Retina (tissue), 1 donor: ENCODE measurements around the gene C13orf42.
"Not testable (repeated sequence)": the region's sequence is repeated elsewhere in the genome, so short reads cannot be mapped to it uniquely, and the experiment has no call there.

Experiments
- DNase-seq: peaks from one replicate; pipeline ENCODE4 v3.0.0-alpha.2; 2016

C13orf42 gene

DNA sequence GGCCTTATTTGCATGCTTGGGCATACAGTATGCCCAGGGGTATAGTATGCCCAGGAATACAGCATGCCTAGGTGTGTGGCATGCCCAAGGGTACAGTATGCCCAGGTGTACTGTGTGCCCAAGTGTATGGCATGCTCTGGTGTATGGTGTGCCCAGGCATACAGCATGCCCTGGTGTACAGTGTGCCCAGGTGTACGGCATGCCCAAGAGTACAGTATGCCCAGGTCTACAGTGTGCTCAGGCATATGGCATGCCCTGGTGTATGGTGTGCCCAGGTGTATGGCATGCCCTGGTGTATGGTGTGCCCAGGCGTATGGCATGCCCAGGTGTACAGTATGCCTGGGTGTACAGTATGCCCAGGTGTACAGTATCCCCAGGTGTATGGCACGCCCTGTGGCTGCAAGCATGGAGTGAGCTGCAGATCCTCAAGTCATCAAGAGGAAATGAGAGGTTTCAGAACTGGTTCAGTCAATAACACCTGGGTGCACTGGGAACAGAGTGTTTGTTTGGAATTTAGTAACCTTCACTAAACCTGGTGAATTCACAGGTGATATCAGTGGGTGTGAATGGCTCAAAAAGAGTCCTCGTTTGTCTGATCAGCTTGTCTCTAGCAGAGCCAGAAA is 7.8 kb upstream of the C13orf42 start:
- no peak for DNase-seq

- no peak for DNase-seq
Measured at GRCh38 chr13:51113969-51114368, 2.9 kb upstream of the C13orf42 start.

DNA sequence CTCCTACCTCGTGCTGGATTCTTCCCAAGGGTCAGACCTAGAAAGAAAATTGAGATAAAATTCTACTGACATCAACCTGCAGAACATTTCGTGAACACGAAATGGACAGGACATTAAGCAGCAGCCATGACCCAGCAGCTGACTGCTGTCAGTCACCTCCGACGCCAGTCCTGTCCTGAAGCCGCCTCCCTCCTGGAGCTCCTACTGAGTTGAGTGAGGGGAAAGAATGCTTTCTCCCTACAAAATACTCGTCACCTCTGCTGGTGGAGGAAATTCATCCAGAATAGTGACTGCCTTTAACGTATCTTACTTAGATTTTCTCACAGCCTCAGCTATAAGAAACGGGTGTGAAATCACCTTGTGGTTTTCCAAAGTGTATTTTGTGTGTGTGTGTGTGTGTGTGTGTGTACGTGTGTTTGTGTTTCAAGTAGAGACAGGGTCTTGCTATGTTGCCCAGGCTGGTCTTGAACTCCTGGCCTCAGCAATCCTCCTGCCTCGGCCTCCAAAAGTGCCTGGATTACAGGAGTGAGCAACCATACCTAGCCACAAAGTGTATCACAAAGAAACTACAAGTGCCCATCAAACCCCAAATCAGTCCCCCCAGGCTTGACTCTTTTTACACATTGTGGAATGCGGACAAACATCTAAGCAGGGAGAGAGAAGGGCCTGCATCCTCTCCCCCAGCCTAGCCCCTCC is 2.3 kb upstream of the C13orf42 start:
- no peak for DNase-seq

DNA sequence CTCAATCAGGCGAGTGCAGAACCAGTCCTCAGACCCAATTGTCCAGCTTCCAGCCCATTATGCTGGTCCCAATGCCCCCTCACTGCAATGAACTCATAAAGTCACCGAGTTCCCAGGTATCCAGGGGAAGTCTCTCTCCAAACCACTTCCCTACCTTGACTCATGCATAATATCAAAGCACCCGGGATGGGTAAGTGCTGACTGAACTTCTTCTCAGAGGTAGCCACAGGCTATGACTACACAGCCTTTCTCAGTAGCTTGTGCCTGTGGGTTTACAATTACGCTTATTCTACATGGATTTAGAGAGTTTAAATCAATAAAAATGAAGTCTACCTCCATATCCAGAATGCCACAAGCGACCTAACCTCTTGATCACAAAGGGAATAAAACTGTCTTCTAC is 1.7 kb upstream of the C13orf42 start:
- DNase-seq = no peak

DNA sequence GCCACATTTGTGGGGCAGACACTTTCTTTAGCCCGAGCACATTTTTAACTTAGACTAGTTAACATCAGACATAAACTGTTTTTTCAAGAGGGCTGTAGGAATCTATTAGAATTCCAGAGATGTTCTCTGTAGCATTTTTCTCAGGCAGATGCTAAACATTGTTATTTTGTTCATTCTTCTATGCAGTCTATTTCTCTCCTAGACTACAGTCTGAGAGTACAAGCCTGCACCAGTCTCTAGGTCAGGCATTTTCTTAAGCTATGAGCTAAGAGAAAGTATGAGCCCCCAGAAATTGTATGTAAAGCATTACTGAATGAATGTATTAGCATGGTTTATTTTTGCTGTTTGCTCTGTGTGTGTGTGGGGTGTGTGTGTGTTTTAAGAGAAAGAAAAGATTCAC is 923 bp upstream of the C13orf42 start:
- no peak for DNase-seq

DNA sequence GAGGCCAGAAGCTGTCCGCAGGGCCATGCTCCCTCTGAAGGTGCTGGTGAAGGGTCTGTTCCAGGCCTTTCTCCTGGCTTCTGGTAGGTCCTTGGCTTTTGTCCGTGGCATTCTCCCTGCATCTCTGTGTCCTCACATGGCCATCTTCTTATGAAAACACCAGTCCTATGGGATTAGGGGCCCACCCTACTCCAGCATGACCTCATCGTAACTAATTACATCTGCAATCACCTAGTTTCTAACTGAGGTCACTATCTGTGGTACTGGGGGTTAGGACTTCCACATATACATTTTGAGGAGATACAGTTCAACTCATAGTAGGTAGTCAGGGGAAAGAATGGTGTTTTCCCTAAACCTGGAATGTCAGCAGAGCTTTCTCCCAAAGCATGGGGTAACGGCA is 3.1 kb downstream of the C13orf42 start:
- DNase-seq = no peak

DNA sequence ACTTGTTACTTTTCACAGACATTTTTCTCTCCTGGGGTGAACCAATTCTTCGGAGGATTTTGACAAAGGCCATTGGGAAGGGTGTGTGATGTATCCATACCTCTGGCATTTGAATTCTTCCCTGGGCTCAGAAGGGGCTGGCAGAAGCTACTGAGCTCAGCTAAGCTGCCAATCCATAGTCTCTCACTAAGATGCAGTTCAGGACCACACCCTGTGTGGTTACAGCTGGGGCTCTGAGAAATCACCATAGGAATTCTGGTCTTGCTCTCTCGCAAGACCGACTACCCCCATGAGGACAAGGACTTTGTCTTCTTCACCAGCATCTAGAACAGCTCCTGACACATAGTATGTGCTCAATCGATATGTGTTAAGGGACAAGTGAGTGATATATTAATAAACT is 6.0 kb downstream of the C13orf42 start:
- no peak for DNase-seq

DNA sequence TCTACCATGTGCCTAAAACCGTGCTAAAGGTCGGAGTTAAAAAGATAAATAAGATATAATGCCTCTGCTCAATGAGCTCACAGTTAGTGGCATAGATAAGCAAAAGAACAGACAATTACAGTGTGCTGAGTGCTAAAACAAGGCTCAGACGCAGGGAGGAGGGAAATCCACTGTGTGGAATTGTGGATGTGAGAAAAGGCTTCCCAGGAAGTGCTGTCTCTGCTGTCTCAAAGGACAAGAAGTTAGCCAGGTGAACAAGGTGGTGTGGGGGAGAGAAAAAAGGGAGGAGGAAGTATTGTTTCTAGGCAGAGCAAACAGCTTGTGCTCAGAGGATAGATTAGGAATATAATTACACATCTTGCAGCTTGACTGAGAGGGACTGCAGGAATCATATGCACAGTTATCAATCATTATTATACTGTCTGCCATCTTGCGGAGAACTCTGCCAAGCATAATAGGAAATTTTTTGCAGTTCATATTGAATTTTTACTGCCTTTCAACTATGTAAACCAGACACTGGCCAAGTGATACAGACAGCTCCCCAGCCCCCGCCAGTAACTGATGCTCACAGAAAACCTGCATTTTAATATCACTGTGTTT is 9.3 kb downstream of the C13orf42 start:
- no peak for DNase-seq

DNA sequence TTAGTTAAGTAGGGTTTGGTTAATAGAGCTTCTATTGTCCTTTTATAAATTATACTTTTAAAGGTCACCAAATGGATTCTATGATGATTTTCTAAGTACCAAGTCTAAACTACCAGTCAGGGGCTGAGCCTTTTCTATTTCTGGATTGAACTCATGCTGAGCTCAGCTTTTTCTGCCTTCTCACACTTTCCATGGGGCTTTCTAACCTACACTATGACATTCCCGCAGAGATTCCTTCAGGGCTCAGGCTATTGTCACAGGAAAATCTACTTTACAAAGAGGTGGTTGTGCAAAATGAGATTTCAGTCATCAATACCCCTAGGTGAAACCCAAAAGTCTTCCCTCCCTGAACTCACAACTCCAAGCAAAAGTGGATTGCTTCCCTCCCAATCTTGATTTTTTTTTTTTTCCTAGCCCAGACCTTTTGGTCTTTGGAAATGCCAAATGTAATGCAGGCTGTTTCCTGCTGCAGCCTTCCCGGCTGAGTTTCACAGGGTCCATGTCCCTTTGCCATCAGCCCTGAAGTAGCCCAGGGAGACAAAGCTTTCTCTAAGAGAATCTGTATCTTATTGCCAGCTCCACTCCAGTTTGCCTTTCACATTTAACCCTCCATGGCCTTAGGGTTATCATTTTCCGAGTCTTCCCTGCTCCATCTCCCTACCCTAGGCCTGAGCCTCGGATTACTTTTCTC is 13.6 kb downstream of the C13orf42 start:
- DNase-seq = no peak

- no peak for DNase-seq
Measured at GRCh38 chr13:51096131-51096530, 14.9 kb downstream of the C13orf42 start.

GRCh38 chr13:51093574-51093973 is 17.5 kb downstream of the C13orf42 start:
- DNase-seq = no peak

DNA sequence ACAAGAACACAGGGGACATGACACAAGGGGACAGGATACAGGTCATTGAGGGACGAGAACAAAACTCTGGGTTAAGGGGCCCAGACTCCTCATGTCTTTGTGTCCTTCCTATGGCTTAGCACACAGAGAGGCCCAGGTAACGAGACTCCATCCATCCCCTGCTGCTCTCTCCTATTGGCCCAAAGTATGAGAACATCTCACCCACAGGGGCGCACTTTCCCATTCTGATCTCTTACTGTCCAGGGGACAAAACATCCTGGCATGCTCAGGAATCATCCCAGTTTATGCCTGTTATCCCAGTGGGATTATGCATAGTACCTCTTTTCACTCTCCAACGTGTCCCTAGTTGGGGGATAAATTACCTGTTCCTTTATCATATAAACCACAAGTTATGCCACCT is 19.2 kb downstream of the C13orf42 start:
- no peak for DNase-seq

GRCh38 chr13:51083706-51084105 is 27.4 kb downstream of the C13orf42 start:
- no peak for DNase-seq

GRCh38 chr13:51080478-51081065 is 30.5 kb downstream of the C13orf42 start:
- DNase-seq = not testable (repeated sequence)

DNA sequence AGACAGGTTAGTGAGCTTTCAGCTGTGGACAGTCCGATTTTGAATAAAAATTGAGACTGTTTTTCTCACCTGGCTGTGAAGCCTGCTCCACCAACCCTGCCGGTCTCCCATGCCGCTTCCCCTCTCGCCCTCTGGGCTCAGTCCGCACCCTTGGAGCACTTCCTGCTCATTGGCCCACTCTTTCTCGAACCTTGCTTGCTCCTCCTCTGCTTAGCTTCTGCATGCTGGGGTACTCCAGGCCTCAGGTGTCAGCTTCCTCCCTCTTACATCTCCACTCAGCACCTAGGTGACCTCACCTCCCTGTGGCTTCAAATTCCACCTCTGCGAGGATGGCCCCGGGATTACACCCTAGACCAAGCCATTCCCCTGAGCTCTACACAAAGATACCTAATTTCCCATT is 39.6 kb downstream of the C13orf42 start:
- no peak for DNase-seq

GRCh38 chr13:51070005-51070649 is 40.9 kb downstream of the C13orf42 start:
- peak; percentile 86 for DNase-seq

DNA sequence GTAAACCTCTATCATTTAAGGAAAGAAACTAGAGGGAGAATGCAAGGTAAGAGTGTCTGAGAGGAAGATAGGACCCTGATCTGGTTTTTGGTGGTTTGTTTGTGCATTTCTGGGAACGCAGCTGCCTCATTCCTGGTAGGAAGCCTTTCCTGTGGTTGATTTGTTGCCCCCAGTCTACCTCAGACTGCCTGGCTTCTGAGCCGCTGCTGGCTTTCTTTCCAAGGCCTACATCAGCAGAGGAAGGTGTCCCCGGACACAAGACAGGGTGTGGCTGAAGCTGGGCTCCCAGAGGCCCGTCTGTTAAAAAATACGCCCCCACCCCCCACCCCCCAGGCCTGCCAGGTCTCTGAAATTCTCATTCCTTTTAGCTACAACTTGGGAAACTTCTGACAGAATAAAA is 42.6 kb downstream of the C13orf42 start:
- no peak for DNase-seq

DNA sequence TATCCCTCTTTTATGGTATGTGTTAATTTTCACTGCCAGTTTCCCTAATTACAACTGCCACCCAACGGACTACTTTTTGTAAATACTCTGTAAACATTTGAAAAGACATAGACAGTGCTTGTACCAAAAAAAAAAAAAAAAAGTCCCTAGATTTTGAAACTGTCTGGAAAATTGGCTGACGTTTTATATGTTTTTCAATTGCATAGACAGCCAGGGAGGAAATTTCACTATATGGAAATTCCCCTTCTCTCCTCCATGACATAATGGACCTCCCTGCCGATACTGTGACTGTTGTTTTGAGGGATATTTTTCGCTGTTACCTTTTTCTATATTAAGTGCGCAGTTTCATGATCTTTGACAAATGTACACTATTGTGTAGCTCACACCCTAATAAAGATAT is 43.4 kb downstream of the C13orf42 start:
- no peak for DNase-seq

DNA sequence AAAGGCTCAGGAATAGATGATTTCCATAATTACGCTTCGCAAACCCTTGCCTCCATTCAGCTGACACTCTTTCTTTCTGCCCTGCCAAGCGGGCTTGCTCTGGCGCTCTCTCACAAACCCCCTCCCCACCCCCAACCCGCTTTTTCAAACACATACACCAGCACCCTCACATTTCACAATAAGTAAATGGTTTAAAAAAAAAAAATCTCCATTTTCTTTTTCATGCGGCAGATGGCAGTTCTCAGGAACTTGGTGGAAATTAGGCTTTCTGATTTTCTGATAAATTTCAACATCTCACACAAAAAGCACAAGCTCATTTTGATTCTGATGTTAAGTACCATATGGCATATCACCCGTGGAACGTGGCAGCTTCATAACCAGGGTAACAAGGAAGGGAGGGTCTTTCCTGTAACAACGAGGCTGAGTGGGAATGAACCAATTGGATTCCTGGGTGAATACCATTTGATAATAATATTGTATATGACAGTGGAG is 43.8 kb downstream of the C13orf42 start:
- peak; percentile 38 for DNase-seq

DNA sequence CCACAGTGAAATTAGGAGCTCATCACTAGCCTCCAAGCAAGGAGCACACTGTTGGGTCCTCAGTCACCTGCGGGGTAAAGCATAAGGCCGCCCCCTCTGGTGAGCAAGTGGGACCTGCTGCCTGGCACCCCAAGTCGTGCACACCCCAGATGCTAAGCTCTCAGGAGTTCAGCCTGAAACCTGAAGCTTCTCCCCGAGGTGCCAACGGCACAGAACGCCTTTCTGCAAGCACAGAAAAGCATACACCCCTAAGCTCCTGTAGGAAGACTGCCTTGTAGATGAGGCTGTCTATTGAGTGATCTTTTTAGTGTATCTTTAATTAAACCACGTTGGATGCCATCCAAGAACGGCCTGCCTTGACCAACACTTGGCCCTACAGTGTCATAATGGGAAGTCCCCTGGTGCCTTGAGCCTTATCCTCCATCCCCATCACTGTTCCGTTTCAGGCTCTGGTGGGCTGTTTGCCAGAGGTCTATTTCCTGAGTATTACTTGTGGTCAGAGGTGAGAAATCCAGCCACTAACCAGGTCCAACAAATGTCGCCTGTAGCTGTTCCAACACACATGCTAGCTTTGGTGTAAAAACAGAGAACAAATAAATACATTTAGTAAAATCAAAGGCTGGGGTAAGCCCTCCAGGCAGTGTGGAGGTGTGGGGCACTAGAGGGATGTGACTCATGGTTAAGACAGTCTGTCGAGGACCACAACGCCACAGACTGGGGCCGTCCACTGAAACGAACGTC is 44.8 kb downstream of the C13orf42 start:
- DNase-seq = no peak

- no peak for DNase-seq
Measured at GRCh38 chr13:51065372-51066090, 45.5 kb downstream of the C13orf42 start.
